Activated CD8-positive, alpha-beta memory T cell treated with anti-CD3 and anti-CD28 coated beads, Interleukin-2, amount 50 U/mL, for 1 hour (primary cell): ENCODE data around the gene CGN.

Source experiments
- DNase-seq: peaks from one replicate; pipeline ENCODE4 v3.0.0-alpha.2; 2020; ENCODE audit errors: extremely low read depth

The CGN gene

DNA sequence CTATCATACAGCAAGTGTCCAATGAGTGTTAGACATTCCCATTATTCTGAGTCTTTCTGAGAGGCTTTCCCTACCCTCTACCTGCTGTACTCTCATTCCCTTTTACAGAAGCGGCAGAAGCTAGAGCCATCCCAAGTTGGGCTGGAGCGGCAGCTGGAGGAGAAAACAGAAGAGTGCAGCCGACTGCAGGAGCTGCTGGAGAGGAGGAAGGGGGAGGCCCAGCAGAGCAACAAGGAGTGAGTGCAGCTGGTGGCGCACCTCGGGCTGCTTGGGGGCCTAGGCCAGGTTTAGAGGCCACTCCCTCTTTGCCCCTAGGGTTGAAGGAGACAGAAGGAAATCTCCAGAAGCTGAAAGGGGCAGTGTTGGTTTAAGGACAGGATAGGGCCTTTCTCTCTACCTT, 12.1 kb downstream of the CGN start:
- no peak for DNase-seq

DNA sequence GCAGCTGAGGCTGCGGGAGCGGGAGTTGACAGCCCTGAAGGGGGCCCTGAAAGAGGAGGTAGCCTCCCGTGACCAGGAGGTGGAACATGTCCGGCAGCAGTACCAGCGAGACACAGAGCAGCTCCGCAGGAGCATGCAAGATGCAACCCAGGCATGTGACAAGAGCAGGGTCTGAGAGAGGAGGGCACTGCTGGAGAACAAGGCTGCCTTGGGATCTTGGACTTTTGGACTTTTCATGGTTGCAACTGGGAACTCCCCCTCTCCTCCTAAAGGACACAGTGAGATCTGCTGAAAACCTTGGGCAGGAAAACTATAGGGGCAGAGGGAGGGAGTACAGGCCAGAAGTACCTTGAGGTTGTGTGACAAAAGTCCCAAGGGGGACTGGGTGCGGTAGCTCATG, 13.5 kb downstream of the CGN start:
- DNase-seq = no peak

- no peak for DNase-seq
Observed at GRCh38 chr1:151526735-151527525, 15.7 kb downstream of the CGN start.

GRCh38 chr1:151529211-151529702, 18.1 kb downstream of the CGN start:
- DNase-seq = no peak

GRCh38 chr1:151529781-151530180, 18.6 kb downstream of the CGN start:
- no peak for DNase-seq

DNA sequence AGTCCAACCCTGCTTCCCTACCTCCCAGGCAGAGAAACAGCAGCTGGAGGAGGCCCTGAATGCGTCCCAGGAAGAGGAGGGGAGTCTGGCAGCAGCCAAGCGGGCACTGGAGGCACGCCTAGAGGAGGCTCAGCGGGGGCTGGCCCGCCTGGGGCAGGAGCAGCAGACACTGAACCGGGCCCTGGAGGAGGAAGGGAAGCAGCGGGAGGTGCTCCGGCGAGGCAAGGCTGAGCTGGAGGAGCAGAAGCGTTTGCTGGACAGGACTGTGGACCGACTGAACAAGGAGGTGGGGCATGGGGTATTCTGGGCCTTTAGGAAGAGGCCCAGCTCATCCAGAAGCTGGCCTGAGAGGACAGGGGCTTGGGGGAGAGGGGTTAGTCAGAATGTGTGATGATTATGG, 19.3 kb downstream of the CGN start:
- DNase-seq = no peak

GRCh38 chr1:151533870-151534269, 22.7 kb downstream of the CGN start:
- DNase-seq = no peak

GRCh38 chr1:151534662-151535278, 23.6 kb downstream of the CGN start:
- DNase-seq = no peak

DNA sequence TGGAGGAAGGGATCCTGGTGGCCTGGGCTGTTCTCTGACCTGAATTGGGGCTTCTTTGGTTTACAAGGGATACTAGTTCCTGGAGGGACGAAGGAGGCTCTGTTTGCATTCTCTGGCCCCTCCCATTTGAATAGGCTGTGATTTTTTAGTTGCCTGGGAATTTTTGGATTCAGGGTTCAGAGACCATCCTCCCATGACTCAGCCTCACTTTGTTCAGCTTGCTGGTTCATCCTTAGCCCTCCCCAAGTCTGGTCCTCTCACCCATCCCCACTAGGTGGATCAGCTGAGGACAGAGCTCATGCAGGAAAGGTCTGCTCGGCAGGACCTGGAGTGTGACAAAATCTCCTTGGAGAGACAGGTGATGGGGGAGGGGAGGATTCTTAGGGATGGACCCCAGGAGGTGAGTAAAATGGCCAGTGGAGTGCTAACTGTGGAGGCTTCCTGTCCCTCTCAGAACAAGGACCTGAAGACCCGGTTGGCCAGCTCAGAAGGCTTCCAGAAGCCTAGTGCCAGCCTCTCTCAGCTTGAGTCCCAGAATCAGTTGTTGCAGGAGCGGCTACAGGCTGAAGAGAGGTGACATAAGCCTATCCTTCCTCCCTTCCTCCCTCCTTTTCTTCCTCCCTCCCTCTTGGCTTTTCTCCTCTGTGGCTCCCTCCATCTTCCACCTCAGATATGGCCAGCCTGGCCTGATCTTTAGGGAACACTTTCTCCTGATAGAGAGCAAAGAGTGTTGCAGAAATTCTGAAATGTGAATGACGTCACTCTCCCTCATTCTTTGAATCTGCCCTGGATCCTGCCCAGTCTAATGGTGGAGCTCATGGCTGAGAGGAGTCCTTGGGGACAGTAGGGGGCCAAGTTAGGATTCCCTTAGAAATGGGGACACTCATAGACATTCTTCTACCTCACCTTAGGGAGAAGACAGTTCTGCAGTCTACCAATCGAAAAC, 24.4 kb downstream of the CGN start:
- DNase-seq = no peak

DNA sequence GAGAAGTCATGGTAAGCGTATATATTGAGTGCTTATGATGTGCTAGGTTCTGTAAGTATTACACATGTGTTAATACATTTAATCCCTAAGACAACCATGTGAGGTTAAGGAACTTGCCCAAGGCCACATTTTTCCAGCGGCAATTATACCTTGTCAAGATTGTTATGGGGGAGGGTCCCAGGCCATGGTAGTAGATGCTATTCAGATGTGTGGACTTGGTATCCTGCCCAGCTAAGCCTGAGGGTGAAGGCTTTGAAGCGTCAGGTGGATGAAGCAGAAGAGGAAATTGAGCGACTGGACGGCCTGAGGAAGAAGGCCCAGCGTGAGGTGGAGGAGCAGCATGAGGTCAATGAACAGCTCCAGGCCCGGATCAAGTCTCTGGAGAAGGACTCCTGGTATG, 25.3 kb downstream of the CGN start:
- DNase-seq = no peak

DNA sequence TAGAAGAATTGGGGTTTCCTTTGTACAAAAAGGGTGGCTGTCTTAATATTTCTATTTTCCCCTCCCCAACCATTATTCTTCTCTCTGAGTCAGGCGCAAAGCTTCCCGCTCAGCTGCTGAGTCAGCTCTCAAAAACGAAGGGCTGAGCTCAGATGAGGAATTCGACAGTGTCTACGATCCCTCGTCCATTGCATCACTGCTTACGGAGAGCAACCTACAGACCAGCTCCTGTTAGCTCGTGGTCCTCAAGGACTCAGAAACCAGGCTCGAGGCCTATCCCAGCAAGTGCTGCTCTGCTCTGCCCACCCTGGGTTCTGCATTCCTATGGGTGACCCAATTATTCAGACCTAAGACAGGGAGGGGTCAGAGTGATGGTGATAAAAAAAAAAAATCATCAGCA, 25.9 kb downstream of the CGN start:
- DNase-seq = no peak

DNA sequence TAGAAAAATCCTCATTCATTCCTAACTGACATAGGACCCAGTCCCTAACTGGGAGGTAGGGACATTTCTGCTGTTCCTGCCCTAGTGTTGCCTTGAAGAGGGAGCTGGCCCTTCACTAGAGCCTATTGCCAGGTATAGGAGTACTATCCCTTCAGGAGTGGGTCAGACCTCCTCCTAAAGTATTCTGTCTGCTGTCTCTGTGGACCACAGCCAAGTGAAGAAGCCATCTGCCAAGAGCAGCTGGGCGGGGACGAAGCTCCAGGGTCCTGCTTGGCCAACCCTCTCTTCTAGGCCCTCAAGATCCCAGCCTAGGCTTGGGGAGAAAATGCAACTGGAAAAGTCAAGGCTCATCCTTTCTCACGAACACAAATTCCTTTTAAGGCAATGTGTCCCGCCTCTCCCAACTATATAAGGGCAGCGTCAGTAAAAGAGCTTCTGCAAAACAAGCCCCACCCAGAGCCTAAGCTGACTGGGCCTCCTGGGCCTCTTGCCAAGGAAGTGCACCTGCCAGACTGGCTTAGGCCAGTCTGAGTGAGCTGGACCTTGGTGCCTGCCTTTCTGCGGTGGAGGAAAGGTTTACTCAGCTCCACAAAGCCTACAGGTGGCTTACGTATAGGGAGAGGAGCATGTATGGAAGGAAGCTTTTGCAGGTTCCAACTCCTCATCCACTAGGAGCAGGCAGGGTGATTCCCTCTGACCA, 28.3 kb downstream of the CGN start:
- DNase-seq = no peak

DNA sequence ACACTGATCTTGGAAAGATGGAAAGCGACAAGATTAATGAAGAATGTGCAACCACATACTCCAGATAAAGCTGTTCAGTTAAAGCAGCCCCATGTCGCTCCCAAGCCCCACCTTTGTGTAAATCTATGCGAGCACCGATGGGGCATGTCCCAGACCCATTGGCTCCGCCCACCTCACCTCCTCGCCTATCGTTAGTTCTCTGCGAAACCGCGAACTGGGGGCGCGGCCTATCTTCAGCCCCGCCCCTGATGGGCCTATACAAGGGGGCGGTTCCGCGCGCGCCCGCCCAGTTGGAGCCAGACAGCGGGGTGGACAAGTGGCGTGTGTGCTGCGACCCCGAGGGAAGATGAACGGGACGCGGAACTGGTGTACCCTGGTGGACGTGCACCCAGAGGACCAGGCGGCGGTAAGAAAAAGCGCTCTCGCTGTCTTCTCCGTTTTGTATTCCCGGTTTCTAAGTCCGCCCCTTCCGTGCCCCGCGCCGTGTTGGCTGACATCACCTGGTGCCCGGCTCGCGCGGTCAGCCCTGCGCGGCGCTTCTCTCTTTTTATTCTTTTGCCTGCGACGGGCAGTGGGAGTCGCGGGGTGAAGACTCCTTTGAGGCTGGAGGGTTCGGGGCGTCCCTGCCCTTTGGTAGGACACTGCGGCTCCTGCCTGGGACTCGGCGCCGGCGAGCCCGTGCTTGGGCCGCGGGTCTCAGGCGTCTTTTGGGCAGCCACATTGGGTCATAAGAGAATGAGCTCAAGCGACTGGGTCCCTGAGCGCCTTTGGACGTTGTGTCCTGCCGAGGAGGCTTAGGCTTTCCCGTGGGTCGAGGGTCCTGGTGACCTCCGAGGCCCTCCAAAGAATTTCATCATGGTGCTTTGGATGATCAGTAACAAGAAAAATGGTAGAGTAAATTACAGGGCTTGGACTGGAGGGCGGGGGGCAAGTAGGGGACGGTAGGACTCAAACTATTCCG, 29.1 kb downstream of the CGN start, which contains the start of gene TUFT1:
TUFT1 (plus strand) TSS at position 289 of the 961 bp plus-strand sequence; CDS start at position 347, 58 bp downstream.
- peak; percentile 81 for DNase-seq

DNA sequence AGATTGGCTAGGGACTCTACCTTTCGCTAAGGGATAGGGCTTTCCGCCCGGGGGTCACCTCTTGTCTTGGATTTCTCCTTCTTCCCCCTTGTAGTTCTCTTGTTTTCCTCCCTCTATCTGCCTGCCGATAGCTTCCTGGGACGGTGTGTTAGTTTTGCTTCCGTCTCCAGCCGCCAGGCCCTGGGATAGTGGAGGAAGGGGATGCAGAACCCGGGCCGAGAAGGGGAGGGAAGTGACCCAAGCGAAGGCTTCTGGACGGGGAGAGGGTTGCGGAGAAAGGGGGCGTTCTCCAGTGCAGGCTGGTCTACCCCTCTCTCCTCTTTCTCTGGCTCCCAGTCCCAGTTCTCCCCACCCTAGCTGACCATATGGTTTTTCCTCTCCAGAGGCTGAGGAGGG, 29.8 kb downstream of the CGN start:
- DNase-seq = no peak

- DNase-seq = no peak
Observed at GRCh38 chr1:151541752-151542151, 30.6 kb downstream of the CGN start.

- DNase-seq = no peak
Observed at GRCh38 chr1:151542710-151543129, 31.5 kb downstream of the CGN start.

DNA sequence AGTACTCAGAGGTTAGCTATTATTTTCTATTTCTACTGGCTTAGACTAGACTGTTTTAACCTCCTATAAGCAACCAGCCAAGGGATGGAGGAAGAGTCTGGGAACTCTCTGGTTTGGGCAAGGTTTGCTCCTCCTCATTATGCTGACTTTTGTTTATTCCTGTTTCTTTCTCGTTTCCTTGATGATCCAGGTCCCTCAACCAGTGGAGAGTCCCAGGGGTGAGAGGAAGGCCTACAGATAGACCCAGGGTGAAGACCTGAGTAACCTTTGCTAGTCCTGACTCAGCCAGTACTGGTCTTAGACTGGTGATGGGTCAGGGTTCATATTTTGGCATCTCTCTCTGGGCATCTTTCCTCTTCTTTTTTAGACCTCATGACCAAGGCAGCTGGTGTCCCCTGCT, 34.4 kb downstream of the CGN start:
- no peak for DNase-seq

- no peak for DNase-seq
Observed at GRCh38 chr1:151546011-151546925, 35.1 kb downstream of the CGN start.
